ENCODE measurements around the gene THSD4.

- no peak for TF ChIP-seq ZNF274 (IDR thresholded peaks at IDR 0.05; ENCODE audit: low read depth, low read length)
- TF ChIP-seq SUZ12 (IDR thresholded peaks at IDR 0.05; ENCODE audit: extremely low read depth, insufficient read depth, insufficient read length): no peak
- no peak for TF ChIP-seq YY1 (IDR thresholded peaks at IDR 0.05; ENCODE audit: insufficient read depth, insufficient read length)
Observed at GRCh38 chr15:71688509-71689094, 573.3 kb downstream of the THSD4 start.

Measured in NT2/D1 (cell line).